Right ventricle myocardium superior (tissue), 1 donor: ENCODE measurements around the gene FBXO36. TPM values are rescaled to one million over a fixed set of nuclear protein-coding genes. Genes with fewer than 3 reads are reported as not detected.

Source experiments
- ATAC-seq: fragments of 200-7000 bp; cut with Tn5 transposase; one replicate; pipeline ENCODE4 v1.9.1; 2020; ENCODE audit warnings: mild to moderate bottlenecking; ENCODE audit not compliant: poor library complexity
- DNase-seq: peaks from one replicate; pipeline ENCODE4 v3.0.0-alpha.2; 2020
- intact Hi-C: fragments of 100-400 bp; cut with DNase I; formaldehyde crosslinking; loops from one replicate; pipeline ENCODE4 v1.11.2; 2022
- total RNA-seq: library from RNA; stranded (reverse); fragmentation: NEBNext Ultra II Directional; extraction: Animal tissue kit (Norgen Biotek cat#: 25700); gene quantifications from one replicate; pipeline ENCODE4 v1.2.1, GENCODE V29; 2021
- donor health status: DM: no; HTN: yes; CAD: no; lungs with severe emphysema.

The FBXO36 gene
- total RNA-seq, 1 donor from 2014 or later: 0.65 TPM

DNA sequence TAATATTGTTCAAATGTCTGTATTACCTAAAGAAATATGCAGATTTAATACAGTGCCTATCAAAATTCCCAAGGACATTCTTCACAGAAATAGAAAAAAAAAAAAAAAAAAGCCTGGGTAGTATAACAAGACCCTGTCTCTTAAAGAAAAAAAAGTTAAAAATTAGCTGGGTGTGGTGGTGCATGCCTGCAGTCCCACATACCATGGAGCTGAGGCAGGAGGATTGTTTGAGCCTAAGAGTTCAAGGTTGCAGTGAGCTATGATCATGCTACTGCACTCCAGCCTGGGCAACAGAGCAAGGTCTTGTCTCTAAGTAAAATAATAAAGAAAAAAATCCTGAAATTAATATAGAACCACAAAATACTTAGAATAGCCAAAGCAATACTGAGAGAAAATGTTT, 94.5 kb downstream of the FBXO36 start:
- DNase-seq: no peak
- ATAC-seq: no peak
- intact Hi-C loops: no loop called here

DNA sequence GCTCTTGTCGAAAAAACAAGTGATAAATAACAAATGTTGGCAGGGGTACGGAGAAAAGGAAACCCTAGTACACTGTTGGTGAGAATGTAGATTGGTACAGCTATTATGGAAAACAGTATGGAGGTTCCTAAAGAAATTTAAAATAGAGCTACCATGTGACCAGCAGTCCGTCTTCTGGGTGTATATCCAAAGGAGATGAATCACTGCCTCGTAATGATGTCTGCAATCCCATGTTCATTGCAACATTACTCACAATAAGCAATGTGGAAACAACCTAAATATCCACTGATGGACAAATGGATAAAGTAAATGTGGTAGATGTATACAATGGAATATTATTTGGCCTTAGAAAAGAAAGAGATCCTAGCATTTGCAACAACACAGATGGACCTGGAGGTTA, 95.8 kb downstream of the FBXO36 start:
- ATAC-seq: no peak
- intact Hi-C loops: no loop called here
- DNase-seq: no peak

DNA sequence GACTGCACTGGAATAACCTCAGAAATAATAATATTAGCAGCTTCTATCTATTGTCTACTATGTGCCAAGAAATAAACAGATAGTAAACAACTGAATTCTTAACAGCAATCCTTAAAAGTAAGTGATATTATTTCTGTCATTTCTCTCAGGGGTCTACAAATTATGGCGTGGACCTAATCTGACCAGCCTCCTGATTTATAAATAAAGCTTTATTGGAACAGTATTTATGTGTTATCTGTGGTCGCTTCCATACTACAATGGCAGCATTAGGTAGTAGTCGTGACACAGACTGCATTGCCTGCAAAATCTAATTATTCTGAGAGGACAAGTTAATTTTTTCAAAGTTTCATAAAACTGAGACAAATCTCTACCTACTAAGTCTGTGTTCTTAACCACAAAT, 97.4 kb downstream of the FBXO36 start:
- intact Hi-C loops: no loop called here
- DNase-seq (no peak), ATAC-seq (no peak)

DNA sequence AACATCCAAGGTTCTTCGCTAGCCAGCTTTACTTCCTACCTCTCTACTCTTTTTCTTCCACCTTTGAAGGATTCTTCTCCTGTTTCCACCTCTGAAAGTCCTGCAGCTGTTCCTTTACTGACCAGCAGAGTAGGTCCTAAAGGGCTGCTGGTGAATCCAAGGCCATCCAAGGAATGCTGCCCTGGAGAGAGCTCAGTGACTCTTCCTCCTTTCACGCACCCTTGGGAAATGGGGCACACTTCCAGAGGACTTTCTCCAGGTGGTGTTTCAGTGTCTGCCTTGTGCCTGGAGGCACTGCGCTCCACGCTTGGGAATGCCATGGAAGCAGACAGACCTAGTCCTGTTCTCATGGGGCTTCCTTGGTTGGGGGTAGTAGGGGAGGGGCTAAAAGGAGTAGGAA, 101.0 kb downstream of the FBXO36 start:
- intact Hi-C loops: no loop called here
- ATAC-seq (no peak), DNase-seq (no peak)

DNA sequence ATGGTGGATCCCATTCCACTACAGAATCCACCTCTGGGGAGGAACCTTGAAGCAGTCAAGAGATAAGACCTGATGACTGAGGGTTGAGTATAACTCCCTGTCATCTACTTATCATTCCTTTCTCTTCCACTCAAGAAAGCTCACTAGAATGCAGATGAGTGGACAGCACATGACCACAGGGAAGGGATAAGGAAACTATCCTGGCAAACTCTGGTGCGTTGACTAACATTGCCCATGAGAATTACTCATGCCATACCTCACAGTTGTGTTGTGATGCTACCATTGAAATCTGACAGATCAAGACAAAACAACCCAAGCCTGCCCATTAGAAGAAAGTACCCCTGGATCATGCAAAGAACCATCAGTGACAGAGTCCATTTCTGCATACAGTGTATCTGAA, 119.9 kb downstream of the FBXO36 start:
- intact Hi-C loops: no loop called here
- DNase-seq: no peak
- no peak for ATAC-seq

DNA sequence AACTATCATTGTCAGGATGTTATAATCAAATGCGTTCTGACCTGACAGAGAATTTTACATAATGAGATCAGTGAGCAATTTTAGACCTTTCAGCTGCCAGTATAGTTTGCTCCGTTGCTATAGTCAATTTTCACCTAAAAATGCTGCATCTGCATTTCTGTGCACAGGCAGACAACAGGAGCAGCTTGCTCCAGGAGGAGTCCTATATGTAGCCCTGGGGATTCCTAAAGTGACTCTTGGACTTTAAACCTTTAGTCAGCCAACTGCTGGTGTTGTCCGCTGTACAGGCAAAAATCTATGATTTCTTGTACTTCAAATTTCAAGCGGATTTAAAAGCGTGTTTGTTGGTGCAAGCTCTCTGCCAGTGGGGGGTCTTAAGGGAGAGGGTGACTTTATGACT, 120.7 kb downstream of the FBXO36 start:
- DNase-seq: no peak
- intact Hi-C loops: no loop called here
- no peak for ATAC-seq

DNA sequence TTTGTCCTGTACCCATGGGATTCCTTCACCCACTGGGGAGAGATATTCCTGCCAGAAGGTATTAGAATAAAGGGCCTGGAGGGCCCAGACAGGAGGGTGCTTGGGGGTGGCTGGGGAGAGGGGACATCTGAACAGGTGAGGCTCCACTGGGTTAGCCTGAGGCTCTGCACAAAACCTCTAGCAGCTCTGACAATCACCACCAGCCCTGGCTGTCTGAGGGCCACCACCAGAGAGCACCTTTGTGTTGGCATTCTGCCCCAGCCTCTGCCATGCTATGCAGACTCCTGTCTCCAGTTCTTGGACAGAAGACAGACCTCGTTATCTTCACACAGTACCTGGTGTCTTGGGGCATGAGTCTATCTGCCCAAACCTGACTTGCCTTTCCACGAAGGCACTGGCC, 121.2 kb downstream of the FBXO36 start:
- intact Hi-C loops: no loop called here
- no peak for DNase-seq
- ATAC-seq: peak; percentile 60

DNA sequence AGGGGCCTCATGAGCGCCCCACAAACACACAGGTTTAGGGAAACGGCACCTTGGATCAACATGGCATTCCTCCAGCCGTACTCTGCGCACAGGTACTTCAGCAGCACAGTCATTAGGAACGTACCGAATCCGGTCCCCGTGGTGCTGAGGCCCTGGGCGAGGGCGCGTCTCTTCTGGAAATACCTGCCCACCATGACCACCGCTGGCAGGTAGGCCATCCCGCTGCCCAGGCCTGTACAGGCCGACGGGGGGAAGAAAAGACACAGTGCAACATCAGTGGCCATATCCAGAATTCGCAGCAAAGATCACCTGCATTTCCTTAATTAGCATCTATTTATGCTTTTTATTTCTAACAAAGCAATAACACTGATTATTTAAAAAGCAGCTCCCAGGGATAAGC, 124.2 kb downstream of the FBXO36 start:
- DNase-seq: no peak
- intact Hi-C loops: no loop called here

DNA sequence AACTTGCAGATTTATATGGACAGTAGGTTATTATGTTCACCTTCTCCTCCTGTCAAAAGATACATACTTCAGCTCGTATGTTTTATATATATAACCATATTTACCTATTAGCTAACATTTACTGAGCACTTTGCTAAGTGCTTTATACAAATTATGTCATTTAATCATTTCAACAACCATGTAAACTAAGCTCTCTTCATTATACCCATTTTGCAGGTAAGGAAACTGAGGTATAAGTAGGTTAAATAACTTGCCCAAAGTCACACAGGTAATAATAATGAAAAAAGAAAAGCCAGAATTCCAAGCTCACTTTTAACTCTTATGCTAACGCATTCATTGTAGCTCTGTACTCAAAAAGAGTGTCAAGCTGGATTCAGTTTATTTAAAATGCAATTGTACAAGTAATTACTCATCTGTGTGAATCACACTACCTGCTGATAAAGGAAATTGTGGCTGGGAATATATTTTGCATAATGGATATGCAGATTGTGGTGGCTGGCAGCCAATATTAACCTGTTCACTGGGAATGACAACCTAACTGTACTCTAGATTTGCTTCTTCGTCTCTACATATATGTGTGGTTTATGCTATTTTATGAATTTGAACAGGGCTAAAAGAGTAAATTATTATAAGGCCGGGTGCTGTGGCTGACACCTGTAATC, 125.8 kb downstream of the FBXO36 start:
- DNase-seq: no peak
- no peak for ATAC-seq
- intact Hi-C loops: no loop called here

More for the DNA sequence above, 124.2 kb downstream of the FBXO36 start:
- ATAC-seq: no peak

DNA sequence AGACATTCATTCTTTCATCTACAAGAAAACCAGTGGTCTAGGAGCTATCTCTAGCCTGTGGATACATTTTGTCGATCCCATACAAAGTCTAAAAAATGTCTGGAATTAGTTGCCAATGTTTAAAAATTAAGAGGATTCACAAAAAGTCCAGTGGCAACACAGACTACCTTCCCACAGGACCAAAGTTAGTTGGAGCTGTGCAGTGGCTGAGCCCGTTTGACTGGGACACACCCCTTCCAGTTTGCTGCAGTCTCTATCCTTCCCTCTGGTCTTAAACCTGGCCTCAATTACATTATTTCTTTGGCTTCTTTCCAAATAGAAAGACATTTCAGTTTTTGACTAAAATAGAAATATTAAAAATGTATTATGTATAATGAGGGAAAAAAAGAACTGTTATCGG, 127.8 kb downstream of the FBXO36 start:
- peak; percentile 64 for ATAC-seq
- no peak for DNase-seq
- intact Hi-C loops: no loop called here

DNA sequence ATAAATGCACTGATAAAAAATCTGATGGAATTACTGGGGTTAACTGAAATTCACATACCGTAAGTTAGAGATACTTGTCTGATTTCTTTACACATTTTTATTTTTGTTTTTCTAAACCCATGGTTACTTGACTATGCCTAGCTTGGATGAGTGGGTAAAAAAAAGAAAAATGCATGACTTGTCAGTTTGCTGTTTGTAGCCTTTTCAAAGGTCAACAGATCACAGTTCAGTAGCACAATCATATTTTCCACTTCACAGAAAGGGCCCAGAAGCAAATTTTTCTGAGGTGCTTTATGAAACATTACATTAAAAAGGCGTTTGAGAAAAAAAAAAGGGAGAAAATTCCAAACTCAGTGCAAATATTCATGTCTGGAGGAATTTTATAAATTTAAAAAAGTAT, 130.0 kb downstream of the FBXO36 start:
- ATAC-seq (no peak), DNase-seq (no peak)
- intact Hi-C loops: no loop called here

DNA sequence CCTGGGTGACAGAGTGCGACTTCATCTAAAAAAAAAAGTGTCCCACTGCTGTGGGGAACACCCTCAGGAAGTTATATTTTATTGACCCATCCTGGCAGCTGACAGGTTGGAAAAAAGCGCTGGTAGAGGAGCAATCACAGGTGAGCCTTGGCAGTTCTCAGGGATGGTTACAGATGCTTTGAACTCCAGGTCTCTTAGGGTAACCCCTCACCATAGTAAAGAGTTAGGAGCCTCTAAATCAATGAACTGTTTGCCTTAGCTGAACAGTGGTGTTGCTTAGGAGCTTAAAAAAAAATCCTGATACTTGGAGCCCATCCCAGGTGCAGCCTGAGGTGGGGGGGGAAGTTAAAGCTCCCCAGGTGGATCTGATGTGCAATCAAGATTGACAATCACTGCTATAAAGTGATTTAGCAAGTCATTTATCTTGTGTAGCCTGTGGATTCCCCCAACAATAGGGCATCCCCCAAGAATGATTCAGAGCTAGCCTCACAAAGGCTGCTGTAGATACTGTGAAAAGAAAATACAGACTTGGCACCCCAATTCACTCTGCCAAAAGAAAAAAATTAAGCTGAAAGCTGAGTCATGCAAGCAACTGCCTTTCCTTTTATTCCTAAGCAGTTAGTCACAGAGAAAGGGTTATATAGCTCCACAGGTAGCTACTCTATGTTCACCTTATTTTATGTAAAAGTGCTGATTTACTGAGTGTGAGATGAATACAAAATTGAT, 131.6 kb downstream of the FBXO36 start:
- intact Hi-C loops: no loop called here
- no peak for DNase-seq
- ATAC-seq: no peak

DNA sequence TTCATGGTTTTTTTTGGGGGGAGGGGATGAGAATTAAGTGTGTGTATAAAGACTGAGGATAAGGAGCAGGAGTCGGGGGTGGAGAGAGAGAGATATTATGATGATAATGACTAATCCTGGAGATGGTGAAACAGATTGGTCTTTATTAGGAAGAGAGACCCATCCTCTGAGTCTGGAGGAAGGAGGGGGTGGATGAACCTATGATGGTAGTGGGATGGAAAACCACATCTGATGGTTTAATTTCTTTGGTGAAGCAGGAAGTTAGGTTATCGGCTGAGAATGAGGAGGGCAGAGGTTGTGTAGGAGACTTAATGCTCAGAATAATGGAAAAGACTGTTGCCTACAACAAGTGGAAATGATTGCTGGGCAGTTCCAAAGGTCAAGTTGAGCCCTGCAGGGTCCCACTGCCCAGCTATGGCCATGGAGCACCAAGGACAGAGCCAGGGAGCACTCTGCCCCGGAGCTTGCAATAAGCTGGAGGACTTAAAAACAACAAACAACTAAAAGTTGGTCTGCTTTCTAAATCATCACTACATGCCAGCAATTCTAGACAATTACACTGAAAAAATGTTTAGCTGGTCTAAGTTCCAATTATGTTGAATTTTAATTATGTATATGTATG, 138.5 kb downstream of the FBXO36 start:
- no peak for ATAC-seq
- DNase-seq: no peak
- intact Hi-C loops: no loop called here

Other genes starting within 250 kb of the FBXO36 start
- gene DNER, start 207.9 kb upstream of the FBXO36 start, total RNA-seq: 2.3 TPM
- gene TRIP12, start 494 bp upstream of the FBXO36 start, total RNA-seq: 164 TPM
- gene SLC16A14, start 146.4 kb downstream of the FBXO36 start, total RNA-seq: 3.0 TPM